ENCODE data around the gene MBNL1.

Gene MBNL1

DNA sequence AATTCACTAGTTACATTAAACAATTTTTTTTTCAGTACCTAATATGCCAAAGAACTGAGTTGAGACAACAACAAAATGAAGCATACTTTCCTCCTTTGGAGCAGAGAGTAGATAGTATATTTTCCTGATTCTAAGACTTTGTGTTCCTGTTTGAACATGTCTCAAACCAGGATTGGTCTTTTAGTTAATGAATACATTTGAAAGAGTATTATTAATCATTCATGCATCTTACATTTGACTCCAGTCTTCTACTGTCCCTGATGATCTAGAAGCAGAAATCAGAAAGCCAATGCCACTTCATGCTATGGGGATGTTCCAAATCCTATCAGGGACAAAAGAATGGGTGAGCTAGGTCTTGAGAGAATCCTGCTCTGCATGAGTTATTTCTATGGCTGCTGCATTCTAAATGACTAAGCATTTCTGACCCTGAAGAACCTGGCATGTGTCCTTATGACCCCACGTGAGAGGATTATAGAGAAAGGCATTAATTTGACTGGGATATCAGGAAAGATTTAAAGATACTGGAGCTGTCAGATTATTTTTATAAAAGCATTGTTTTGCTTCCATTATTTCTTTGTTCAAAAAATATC lies 32.9 kb upstream of the MBNL1 start:
- H3K4me3 ChIP-seq (replicated peaks; ENCODE audit: low read depth, low read length), result no peak overlapping the region
- TF ChIP-seq, protein P1, sequence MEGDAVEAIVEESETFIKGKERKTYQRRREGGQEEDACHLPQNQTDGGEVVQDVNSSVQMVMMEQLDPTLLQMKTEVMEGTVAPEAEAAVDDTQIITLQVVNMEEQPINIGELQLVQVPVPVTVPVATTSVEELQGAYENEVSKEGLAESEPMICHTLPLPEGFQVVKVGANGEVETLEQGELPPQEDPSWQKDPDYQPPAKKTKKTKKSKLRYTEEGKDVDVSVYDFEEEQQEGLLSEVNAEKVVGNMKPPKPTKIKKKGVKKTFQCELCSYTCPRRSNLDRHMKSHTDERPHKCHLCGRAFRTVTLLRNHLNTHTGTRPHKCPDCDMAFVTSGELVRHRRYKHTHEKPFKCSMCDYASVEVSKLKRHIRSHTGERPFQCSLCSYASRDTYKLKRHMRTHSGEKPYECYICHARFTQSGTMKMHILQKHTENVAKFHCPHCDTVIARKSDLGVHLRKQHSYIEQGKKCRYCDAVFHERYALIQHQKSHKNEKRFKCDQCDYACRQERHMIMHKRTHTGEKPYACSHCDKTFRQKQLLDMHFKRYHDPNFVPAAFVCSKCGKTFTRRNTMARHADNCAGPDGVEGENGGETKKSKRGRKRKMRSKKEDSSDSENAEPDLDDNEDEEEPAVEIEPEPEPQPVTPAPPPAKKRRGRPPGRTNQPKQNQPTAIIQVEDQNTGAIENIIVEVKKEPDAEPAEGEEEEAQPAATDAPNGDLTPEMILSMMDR (IDR thresholded peaks at IDR 0.05; ENCODE audit: low read length, missing control alignments), result no peak
- peak; percentile 39 for DNase-seq (ENCODE audit: low read depth)

DNA sequence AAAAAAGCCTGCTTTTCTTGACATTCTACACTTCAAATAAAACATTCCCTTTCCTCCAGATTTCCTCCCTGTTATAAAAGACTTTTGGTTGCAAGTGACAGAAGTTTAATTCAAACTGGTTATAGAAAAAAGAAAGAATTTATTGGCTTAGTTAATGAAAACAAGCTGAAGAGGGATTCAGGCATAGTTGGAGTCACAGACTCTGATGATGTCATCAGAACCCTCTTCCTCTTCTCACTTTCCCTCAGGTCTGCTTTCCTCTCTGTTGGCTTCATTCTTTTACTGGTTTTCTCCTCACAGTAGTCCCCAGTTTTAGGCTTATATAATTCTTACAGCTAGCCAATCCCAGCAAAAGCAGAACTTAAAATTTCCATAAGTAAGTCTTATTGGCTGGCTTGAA lies 32.0 kb upstream of the MBNL1 start:
- no peak overlapping the region for H3K4me3 ChIP-seq (replicated peaks; ENCODE audit: low read depth, low read length)
- no peak for DNase-seq (ENCODE audit: low read depth)

DNA sequence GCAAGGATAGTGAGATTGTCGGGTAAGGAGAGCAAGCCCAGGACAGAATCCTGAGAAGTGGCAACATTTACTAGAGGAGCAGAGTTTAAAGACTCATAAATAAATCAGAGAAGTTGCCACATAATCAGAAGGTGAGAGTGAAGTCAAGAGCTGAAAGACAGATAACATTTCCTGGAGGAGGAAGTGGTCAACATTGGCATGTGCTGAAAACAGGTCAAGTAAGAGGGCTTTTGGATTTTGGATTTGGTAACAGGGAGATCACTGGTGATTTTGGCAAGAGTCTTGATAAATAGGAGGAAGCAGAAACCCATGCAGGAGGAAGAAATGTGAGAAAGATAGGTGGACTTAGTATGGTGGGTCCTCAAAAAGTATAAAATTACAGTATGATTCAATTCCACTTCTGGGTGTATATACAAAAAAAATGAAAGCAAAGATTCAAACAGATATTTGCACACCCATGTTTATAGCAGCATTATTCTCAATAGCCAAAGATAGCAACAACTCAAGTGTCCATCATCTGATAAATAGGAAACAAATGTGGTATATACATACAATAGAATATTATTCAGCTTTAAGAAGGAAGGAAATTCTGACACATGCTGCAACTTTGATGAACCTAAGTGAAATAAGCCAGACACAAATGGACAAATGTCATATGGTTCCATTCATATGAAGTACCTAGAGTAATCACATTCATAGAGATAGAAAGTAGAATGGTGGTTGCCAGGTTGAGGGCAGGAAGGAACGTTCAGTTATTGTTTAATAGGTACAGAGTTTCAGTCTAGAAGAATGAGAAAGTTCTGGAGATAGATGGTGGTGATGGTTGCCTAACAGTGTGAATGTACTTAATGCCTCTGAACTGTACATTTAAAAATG lies 27.3 kb upstream of the MBNL1 start:
- TF ChIP-seq, protein P1 (IDR thresholded peaks at IDR 0.05; ENCODE audit: low read length, missing control alignments), result no peak
- peak; percentile 58 for DNase-seq (ENCODE audit: low read depth)
- H3K4me3 ChIP-seq (replicated peaks; ENCODE audit: low read depth, low read length), result no peak overlapping the region

More for the DNA sequence above, 32.0 kb upstream of the MBNL1 start:
- TF ChIP-seq, protein P1 (IDR thresholded peaks at IDR 0.05; ENCODE audit: low read length, missing control alignments), result no peak

DNA sequence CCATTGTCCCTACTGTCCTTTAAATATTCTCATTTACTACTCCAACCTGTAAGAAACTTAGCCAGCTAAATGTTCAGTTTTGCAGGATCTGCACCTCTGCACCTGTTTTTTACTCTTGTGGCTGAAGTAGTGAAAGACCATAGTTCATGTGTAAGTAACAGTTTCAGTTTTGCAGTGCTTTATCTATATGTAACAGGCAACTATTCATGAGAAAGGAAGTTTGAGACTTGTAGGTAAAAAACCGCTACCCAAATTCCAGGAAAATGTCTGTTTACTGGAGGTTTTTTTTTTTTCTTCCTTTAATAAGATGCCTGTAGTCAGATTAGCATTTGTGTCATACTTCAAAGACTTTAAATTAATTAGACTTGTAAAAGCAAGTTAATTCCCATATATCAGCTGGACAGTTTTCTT lies 25.4 kb upstream of the MBNL1 start:
- DNase-seq (ENCODE audit: low read depth), result no peak
- TF ChIP-seq, protein P1 (IDR thresholded peaks at IDR 0.05; ENCODE audit: low read length, missing control alignments), result no peak
- H3K4me3 ChIP-seq (replicated peaks; ENCODE audit: low read depth, low read length), result no peak overlapping the region

DNA sequence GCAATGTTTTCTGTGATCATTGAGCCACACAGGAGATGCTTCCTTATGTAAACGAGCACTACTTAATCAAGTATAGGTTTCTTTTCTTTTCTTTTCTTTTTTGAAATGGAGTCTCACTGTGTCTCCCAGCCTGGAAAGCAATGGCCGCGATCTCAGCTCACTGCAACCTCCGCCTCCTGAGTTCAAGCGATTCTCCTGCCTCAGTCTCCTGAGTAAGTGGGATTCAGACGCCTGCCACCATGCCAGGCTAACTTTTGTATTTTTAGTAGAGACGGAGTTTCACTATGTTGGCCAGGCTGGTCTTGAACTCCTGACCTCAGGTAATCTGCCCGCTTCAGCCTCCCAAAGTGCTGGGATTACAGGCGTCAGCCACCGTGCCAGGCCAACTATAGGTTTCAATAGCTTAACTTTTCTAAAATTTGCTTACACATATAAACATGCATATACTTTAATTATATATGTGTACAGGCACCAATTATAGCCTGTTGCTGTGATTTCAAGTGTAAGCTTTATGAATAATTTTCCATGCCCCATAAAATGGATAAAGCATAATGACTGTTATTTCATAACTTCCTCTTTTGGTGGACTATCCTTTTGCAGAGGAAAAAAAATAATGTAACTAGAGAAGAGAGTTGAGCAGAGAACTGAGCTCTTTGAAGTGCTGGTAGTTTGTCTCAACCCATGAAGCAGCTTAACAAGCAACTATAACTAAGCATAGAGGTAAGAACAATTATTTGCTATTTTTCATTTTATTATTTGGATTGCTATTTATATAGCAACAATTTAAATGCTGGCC lies 24.8 kb upstream of the MBNL1 start:
- no peak overlapping the region for H3K4me3 ChIP-seq (replicated peaks; ENCODE audit: low read depth, low read length)
- TF ChIP-seq, protein P1 (IDR thresholded peaks at IDR 0.05; ENCODE audit: low read length, missing control alignments), result no peak
- no peak for DNase-seq (ENCODE audit: low read depth)

DNA sequence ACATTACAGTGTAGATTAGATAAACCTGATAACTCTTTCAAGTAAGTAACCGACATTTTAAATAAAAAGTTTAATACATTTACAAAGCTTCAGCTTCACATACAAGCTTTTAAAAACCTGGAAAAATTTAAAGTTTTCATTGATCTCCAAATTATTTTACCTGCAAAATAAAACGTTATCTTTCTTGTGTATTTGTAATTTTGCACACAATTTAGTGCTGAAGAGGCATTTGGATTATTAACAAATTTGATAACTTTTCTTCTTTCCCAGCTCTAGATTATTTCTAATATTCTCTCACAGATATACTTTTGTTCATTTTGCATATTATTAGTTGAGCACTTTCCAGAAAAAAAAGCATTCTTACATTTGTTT lies 24.2 kb upstream of the MBNL1 start:
- DNase-seq (ENCODE audit: low read depth), result no peak
- no peak overlapping the region for H3K4me3 ChIP-seq (replicated peaks; ENCODE audit: low read depth, low read length)
- TF ChIP-seq, protein P1 (IDR thresholded peaks at IDR 0.05; ENCODE audit: low read length, missing control alignments), result no peak

All from fibroblast of pulmonary artery (primary cell).